ENCODE results near the gene DNER.
"Not testable (repeated sequence)": the region's sequence is repeated elsewhere in the genome, so short reads cannot be mapped to it uniquely, and the experiment has no call there.

The DNER gene

DNA sequence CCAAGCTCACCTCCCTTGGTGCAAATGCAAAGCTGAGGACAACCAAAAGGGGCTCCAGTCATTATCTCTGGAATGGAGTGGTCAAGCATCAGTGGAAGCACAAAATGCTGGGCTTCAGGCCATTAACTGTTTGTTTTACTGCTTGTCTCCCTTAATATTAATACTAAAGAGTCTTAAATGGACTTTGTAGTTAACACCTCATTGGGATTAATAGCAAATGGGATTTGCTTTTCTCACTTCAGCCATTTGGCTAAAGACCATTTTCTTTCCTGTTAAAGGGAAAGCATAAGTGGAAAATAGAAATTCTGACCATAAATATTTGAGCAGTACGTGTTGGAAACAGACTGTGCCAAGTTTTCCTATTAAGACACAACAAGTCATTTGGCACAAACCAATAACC lies 154.4 kb downstream of the DNER start:
- FAIRE-seq: no peak

DNA sequence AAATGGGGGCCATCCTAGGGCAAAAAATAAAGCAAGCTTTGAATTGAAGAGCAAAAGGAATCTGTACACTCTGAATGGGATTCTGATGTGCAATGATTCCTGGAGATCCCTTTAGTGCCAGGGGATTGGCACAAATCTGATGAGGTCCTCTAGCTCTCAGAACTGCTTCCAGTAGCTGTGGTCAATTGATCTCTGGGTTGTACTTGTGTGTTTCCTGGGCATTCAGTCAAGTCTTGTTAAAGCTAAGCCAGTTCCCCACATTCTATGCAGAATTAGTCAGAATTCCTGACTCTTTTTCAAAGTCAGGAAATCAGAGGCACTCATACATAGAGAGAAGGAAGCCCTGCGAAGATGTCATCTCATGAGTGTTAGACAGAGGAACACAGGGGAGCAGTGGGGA lies 161.3 kb downstream of the DNER start:
- no peak for FAIRE-seq

DNA sequence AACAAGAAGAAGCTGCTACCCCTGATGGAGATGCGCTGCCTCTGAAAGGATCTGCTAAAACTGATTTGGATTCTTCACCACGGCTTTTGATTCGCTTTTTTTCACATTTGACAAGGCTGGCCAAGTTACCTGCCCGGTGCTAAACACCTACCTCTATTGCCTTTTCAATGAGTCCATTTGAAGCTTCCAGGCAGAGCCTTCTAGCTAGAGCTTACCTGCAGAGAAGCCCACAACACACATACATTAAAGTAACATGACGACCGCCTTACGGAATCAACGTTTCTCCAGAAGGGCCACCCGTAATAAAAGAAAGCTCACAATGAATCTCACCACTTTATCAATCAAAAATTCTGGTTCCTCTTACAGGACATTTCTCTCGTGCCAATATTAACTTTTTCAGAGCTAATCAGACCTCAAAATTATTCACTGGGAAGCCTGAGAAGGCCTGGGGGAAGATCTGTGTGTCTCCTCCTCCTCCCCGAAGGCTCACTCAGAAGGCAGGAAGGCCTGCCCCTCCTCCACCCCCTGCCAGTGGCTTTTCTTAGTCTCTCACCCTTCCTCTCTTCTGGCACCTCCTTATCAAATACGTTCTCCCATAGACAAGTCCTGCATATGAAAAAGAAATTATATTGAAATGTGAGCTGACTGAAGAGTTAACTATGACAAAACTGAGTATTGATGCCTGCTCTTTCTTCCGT lies 171.0 kb downstream of the DNER start:
- no peak for FAIRE-seq

GRCh38 chr2:229539628-229540027 lies 174.7 kb downstream of the DNER start:
- no peak for FAIRE-seq

- no peak for FAIRE-seq
Measured at GRCh38 chr2:229531594-229531993, 182.8 kb downstream of the DNER start.

GRCh38 chr2:229530434-229530833 lies 183.9 kb downstream of the DNER start:
- FAIRE-seq: no peak

GRCh38 chr2:229528846-229529245 lies 185.5 kb downstream of the DNER start:
- FAIRE-seq: no peak

- no peak for FAIRE-seq
Measured at GRCh38 chr2:229526951-229527350, 187.4 kb downstream of the DNER start.

DNA sequence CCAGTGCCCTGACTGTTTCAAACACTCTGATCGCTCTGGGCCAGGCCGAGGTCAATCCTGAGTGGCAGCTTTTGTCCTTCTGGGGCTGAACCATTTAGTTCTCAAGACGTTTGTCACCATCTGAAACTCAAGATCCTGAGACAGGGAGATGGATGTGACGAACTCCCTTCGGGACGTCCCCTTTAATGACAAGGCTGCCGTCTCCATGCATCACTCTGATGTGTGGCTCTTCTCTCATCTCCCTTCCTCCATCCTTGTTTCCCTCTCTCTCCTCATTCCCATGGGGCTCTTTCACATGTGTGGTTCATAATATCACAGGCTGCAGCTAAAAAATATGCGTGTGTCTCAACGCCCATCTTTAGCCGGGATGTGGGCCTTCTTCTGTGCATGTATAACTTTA lies 189.6 kb downstream of the DNER start:
- FAIRE-seq: no peak

DNA sequence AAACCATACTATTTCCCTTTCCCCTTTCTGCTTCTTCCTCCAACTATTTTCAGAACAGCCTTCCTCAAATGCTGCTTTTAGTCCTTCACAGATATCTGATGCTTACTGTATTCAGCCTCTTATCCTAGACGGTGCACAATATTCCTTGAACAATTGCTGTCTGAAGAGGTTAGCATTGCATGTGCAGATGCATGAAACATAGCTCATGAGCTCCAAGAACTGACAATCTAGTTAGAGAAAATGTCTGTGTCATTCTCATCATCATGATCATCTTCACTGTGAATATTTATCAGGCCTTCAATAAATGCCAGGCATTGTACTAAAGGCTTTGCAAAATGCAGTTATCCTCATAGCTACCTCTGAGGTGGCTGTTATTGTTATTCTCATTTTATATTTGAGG lies 190.7 kb downstream of the DNER start:
- no peak for FAIRE-seq

GRCh38 chr2:229521576-229521975 lies 192.8 kb downstream of the DNER start:
- no peak for FAIRE-seq

DNA sequence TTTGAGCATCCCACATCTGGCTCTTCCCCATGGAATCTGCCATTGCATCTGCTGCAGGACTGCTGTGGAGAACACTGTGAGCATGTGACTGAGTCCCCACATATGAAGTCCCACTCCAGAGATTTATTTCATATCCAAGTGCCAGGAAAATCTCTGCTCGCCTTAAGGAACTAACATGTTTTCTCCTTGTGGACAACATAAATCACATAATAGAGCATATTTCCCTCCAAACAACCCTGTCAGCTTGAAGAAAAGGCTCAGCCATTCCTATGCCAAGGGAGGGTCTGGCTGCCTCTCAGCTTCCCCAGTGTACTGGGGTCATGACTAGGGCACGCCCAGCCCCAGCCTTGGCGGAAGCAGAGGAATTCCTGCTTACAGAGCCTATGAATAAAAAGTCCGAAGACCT lies 193.7 kb downstream of the DNER start:
- FAIRE-seq: no peak

GRCh38 chr2:229519655-229520430 lies 194.5 kb downstream of the DNER start:
- no peak for FAIRE-seq

DNA sequence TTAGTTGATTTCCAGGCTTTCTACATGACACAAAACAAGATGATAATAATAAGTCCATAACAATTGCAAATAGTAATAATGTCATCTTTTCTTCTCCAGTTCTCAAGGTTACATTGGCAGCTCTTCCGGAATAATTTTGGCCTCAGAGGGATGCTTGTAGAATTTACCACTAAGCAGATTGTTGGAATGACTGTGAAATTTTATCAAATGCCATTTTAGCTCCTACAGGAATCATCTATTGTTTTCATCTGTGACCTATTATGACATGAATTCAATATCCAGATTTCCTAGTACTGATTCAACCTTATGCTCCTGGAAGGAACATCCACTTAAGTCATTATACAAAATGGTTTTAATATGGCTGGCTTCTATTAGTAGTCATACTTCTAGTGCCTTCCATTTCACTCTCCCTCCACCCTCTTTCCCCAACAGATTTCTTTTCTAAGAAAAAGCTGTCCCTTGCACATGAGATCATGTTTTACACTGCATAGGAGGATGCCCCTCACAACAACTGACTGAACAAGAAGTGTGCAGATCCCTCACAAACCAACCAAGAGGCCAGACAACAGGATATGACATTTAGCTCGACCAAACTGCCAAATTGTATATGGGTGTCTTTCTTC lies 200.0 kb downstream of the DNER start:
- FAIRE-seq: no peak

DNA sequence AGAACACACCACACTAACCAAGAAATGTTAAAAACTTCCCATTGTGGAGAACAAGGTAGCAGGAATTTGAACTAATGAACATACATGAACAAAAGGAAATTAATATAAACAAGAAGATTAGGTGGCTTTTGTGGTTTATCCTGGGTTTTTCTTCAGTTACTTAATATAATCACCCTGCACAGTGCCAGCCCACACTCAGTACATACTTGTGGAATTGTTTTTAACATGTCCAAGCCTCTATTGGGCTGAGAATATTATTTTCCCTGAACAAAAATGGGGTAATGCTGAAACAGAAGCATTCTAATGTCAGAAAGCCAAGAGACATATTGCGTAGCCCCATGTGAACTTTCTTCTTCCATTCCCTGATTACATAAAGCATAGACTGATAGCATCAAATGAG lies 202.8 kb downstream of the DNER start:
- FAIRE-seq: no peak

DNA sequence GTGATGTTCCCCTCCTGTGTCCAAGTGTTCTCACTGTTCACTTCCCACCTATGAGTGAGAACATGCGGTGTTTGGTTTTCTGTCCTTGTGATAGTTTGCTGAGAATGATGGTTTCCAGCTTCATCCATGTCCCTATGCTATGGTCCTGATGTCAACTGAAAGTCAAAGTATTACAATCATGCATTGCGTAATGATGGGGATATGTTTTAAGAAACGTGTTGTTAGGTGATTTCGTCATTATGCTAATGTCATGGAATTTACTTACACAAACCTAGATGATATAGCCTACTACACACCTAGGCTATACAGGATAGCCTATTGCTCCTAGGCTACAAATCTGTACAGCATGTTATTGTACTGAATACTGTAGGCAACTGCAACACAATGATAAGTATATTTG lies 207.7 kb downstream of the DNER start:
- FAIRE-seq: not testable (repeated sequence)

- no peak for FAIRE-seq
Measured at GRCh38 chr2:229501051-229501794, 213.1 kb downstream of the DNER start.

DNA sequence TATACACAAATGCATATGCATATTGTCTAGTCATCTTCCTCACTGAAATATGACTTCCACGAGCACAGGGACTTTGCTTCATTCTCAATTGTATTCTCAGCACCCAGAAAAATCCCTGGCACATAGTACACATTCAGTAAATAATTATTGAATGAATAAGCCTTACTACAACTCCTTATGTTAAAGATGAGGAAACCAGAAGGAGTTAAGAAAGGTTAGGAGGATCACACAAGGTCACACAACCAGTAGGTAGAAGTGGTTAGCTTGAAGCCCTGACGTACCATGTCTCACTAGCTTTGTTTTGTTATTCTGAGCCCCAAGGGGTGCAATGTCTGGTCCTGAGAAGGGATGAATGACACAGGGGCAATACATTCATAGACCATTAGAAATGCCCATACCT lies 222.3 kb downstream of the DNER start:
- no peak for FAIRE-seq

DNA sequence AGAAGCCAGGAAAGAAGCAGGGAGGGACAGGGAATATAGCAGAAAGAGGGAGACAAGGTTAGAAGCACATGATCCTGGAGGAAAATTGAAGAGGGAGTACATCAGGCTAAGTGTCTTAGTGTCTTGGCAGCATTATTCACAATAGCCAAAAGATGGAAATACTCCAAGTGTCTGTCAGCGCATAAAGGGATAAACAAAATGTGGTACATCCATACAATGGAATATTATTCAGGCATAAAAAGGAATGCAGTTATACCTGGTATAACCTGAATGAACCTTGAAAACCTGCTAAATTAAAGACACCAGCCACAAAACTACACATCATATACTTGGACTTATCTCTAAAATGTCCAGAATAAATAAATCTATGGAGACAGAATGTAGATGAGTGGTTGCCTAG lies 224.2 kb downstream of the DNER start:
- no peak for FAIRE-seq

GRCh38 chr2:229489016-229489415 lies 225.3 kb downstream of the DNER start:
- FAIRE-seq: no peak

DNA sequence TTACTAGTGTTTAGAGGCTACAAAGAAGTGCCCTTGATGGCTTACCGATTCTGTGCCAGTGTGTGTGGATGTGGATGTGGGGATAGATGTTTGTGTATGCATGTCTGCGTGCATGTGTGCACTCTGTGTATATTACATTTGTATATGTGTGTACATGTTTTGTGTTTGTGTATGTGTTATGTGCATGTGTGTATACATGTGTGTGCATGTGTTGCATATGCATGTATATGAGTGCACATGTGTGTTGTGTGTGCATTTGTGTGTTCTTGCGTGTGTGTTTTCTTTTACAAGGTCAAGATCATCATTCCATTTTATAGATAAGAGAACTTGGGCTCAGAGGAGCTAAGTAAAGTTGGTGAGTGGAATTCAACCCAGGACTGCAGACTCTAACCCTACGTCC lies 226.1 kb downstream of the DNER start:
- no peak for FAIRE-seq

DNA sequence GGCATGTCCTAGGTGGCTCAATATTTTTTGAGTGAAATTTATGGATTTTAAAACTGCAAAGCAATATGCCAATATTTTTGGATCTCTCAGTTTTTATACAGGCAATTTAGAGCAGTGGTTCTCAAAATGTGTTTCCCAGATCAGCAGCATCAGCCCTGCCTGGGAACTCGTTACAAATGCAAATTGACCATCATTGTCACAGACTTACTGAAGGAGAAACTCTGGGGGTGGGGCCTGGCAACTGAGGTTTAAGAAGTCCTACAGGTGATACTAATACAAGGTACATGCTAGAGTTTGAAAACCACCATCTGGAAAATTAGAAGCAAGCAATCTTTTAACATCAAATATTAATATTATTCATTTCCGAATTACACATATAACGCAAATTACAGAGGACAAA lies 227.7 kb downstream of the DNER start:
- FAIRE-seq: no peak

DNA sequence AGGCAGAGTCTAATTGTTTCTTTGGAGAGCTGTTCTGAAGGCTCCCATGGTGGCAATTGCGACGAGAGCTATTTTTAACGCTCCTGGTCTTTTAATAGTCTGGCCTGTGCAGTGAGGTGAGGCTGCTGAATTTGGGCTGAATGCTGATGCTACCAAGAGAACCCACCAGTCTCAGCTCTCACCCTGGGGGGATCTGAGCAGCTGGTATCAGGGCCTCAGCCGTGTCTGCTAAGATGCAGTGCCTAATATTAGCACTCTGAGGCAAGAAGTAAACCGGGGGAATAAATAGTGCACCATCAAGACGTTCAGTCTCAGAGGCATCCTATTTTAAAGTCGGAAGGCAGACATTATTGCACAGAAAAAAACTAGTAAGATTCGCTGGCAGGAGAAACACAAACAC lies 228.5 kb downstream of the DNER start:
- FAIRE-seq: no peak
